H1 (cell line): ENCODE measurements around the gene CEACAM6. TPM values are rescaled to one million over a fixed set of nuclear protein-coding genes. Genes with fewer than 3 reads are reported as not detected.

ENCODE experiments used
- CBX8 ChIP-seq: fragments of 300-800, 300-1000 bp; sonication (generic); IDR thresholded peaks from 2 replicates; pipeline ENCODE4 v1.7.1; 2016; ENCODE audit warnings: low read depth, low read length, borderline replicate concordance
- KDM4A ChIP-seq: IDR thresholded peaks from one replicate; pipeline ENCODE4 v1.7.1; 2012; ENCODE audit warnings: low read depth, mild to moderate bottlenecking, moderate library complexity, low read length, inconsistent platforms; ENCODE audit not compliant: severe bottlenecking
- POLR2A ChIP-seq, 2 experiments: IDR thresholded peaks; 1 replicate in 1 of 2; 2 replicates in 1 of 2; pipeline ENCODE4 v1.6.1; 2011; ENCODE audit warnings: low read depth in 2 of 2, low read length in 2 of 2, mild to moderate bottlenecking in 2 of 2; ENCODE audit errors: control extremely low read depth in 1 of 2
- SAP30 ChIP-seq: fragments of 300-600 bp; sonication (generic); IDR thresholded peaks from 2 replicates; pipeline ENCODE4 v1.7.1; 2012; ENCODE audit warnings: low read length, moderate library complexity, mild to moderate bottlenecking, inconsistent platforms; ENCODE audit not compliant: insufficient read depth, insufficient replicate concordance
- TCF12 ChIP-seq: IDR thresholded peaks from 2 replicates; pipeline ENCODE4 v1.6.1; 2011; ENCODE audit warnings: low read depth, mild to moderate bottlenecking, low read length
- polyA plus RNA-seq, 7 experiments: library from polyadenylated mRNA; depleted of rRNA in 3 of 7; stranded (reverse) in 5 of 7; unstranded in 2 of 7; fragments of >200 nt in 5 of 7; fragments of 200-250 nt in 2 of 7; gene quantifications; 1 replicate in 5 of 7; 2 replicates in 1 of 7; 4 replicates in 1 of 7; pipeline versions ENCODE4 v1.2.1 to v1.2.3, GENCODE V29; 2011 to 2013; ENCODE audit warnings: missing spikeins in 2 of 7, mixed read lengths in 2 of 7
- total RNA-seq: library from RNA; stranded (reverse); fragmentation: NEBNext Ultra II Directional; extraction: Animal tissue kit (Norgen Biotek cat#: 25700); gene quantifications from 2 replicates; pipeline ENCODE4 v1.2.1, GENCODE V29; 2021
- TF ChIP-seq, protein P1 (sequence below): IDR thresholded peaks from 2 replicates; pipeline ENCODE4 v1.6.1; 2012; ENCODE audit warnings: low read length, inconsistent platforms

The CEACAM6 gene
- total and polyA plus RNA-seq, 2 of the 8 experiments (the other 6 are each of a cell fraction or from before 2014, with no cell fraction given): not detected

DNA sequence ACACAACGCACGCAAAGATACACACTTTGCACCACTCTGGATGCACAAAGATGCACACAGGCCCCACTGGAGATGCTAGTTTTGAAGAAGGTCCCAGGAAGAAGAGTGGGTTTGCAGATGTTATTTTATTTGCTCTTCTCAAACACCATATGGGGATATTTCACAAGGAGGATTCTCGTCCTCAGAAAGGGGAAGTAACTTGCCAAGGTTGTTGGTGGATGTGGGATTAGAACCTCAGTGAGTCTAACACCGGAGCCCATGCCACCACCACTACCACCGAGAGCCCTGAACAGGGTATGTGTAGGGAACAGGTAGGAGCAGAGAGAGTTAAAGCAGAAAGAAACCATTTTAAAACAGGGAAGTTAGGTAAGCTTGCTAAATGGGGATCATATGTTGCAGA lies 9.6 kb upstream of the CEACAM6 start (continued):
- TF ChIP-seq, protein P1, sequence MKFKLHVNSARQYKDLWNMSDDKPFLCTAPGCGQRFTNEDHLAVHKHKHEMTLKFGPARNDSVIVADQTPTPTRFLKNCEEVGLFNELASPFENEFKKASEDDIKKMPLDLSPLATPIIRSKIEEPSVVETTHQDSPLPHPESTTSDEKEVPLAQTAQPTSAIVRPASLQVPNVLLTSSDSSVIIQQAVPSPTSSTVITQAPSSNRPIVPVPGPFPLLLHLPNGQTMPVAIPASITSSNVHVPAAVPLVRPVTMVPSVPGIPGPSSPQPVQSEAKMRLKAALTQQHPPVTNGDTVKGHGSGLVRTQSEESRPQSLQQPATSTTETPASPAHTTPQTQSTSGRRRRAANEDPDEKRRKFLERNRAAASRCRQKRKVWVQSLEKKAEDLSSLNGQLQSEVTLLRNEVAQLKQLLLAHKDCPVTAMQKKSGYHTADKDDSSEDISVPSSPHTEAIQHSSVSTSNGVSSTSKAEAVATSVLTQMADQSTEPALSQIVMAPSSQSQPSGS: no peak
- TF ChIP-seq KDM4A: no peak
- TF ChIP-seq POLR2A (IDR thresholded peaks at IDR 0.05; ENCODE audit: control extremely low read depth in 1 of 2, low read depth in 2 of 2, low read length in 2 of 2): no peak
- TF ChIP-seq SAP30: no peak
- no peak for TF ChIP-seq TCF12
- no peak for TF ChIP-seq CBX8
- TF ChIP-seq, all 59 proteins: peak for 0
